Large intestine (tissue), 3 donors: ENCODE results near the gene STK32C. TPM values are rescaled to one million over a fixed set of nuclear protein-coding genes. Genes with fewer than 3 reads are reported as not detected.

ENCODE experiments used
- DNase-seq, 2 donors: peaks; one replicate each; pipeline versions ENCODE4 v3.0.0 to v3.0.0-alpha.2; 2013
- H3K27ac ChIP-seq: one replicate; pipeline ENCODE4 v1.5.1; 2013; ENCODE audit warnings: low read length
- H3K27me3 ChIP-seq: 2 replicates; pipeline ENCODE4 v1.6.1; 2013; ENCODE audit warnings: low read length; ENCODE audit not compliant: control insufficient read depth, insufficient read depth
- H3K36me3 ChIP-seq: 2 replicates; pipeline ENCODE4 v1.6.1; 2013; ENCODE audit warnings: low read length; ENCODE audit not compliant: control insufficient read depth, insufficient read depth
- H3K4me1 ChIP-seq: one replicate; pipeline ENCODE4 v1.6.1; 2013; ENCODE audit warnings: low read length; ENCODE audit not compliant: control insufficient read depth, insufficient read depth
- H3K4me3 ChIP-seq: one replicate; pipeline ENCODE4 v1.5.1; 2013; ENCODE audit warnings: low read length
- H3K9me3 ChIP-seq: one replicate; pipeline ENCODE4 v1.6.1; 2013; ENCODE audit warnings: mild to moderate bottlenecking, low read depth, low read length, moderate library complexity; ENCODE audit not compliant: control insufficient read depth
- WGBS: methylation state at CpG from one replicate; pipeline ENCODE4 v1.1.5; 2013; ENCODE audit warnings: low lambda C conversion rate; ENCODE audit not compliant: insufficient coverage; 5-methylcytosine and 5-hydroxymethylcytosine counted together
- polyA plus RNA-seq: library from polyadenylated mRNA; unstranded; fragments of 120-200 nt; gene quantifications from one replicate; pipeline ENCODE4 v1.2.1, GENCODE V29; 2013

The STK32C gene
- polyA plus RNA-seq, 1 donor, result 16.2 TPM

DNA sequence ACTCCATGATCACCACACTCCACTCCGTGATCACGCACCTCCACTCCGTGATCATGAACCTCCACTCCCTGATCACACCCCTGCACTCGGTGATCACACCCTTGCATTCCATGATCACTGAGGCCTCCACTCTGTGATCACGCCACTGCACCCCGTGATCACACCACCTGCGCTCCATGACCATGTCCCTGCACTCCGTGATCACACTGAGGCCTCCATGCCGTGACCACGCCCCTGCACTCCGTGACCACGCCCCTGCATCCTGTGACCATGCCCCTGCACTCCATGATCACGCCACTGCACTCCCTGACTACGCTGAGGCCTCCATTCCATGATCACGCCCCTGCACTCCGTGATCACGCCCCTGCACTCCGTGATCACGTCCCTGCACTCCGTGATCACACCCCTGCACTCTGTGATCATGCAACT lies 27.1 kb downstream of the STK32C start:
- Histone ChIP-seq H3K9me3 (no peaks in the 10 kb centered on the region), H3K27me3 (peaks cover 16% of the 10 kb centered on the region), H3K4me3 (no peak overlapping the region), H3K4me1 (no peaks in the 10 kb centered on the region), H3K27ac (no peak overlapping the region), H3K36me3 (no peaks in the 10 kb centered on the region)
- 80% methylated on average over 1 of the region's 20 CpGs for WGBS
- DNase-seq, result no peak

DNA sequence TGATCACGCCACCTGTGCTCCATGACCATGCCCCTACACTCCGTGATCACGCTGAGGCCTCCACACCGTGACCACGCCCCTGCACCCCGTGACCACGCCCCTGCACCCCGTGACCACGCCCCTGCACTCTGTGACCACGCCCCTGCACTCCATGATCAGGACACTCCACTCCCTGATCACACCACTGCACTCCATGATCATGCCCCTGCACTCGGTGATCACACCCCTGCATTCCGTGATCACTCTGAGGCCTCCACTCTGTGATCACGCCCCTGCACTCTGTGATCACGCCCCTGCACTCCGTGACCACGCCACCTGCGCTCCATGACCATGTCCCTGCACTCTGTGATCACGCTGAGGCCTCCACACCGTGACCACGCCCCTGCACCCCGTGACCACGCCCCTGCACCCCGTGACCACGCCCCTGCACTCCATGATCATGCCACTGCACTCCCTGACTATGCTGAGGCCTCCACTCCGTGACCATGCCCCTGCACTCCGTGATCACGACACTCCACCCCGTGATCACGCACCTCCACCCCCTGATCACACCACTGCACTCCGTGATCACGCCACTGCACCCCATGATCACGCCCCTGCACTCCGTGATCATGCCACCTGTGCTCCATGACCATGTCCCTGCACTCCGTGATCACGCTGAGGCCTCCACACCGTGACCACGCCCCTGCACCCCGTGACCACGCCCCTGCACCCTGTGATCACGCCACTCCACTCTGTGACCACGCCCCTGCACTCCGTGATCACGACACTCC lies 27.7 kb downstream of the STK32C start:
- no peak for DNase-seq
- no peaks in the 10 kb centered on the region for H3K36me3 ChIP-seq
- H3K9me3 ChIP-seq, result no peaks in the 10 kb centered on the region
- H3K27ac ChIP-seq, result no peak overlapping the region
- H3K27me3 ChIP-seq, result peaks cover 16% of the 10 kb centered on the region
- H3K4me1 ChIP-seq, result no peaks in the 10 kb centered on the region
- no peak overlapping the region for H3K4me3 ChIP-seq
- no CpG with 5 or more reads among the region's 43 CpGs for WGBS

DNA sequence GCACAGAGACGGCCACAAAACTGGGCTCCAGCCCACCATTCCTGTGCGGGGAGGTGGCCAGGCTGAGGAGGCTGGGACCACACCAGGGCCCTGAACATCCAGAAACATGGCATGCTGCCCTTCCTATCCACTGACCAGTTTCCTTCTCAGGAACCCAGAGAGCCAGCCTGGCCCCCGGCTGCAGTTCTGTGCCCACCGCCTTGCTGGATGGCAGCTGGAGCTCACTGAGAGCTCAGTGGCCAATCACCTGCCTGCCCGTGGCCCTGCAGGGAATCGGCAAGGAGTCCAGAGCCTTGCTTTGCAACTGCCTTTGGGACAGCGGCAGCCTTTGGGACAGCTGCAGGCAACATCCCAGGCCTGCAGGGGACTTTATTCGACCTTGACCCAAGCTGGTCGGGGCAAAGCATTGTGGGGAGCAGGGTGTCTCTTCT lies 30.4 kb downstream of the STK32C start:
- no CpG with 5 or more reads among the region's 9 CpGs for WGBS
- no peak for DNase-seq
- Histone ChIP-seq H3K9me3 (no peaks in the 10 kb centered on the region), H3K4me1 (no peaks in the 10 kb centered on the region), H3K36me3 (no peaks in the 10 kb centered on the region), H3K27ac (no peak overlapping the region), H3K27me3 (peaks cover 5% of the 10 kb centered on the region), H3K4me3 (no peak overlapping the region)

GRCh38 chr10:132276706-132277105 lies 31.0 kb downstream of the STK32C start:
- no CpG with 5 or more reads among the region's 7 CpGs for WGBS
- no peak for DNase-seq
- H3K36me3 ChIP-seq, result no peaks in the 10 kb centered on the region

DNA sequence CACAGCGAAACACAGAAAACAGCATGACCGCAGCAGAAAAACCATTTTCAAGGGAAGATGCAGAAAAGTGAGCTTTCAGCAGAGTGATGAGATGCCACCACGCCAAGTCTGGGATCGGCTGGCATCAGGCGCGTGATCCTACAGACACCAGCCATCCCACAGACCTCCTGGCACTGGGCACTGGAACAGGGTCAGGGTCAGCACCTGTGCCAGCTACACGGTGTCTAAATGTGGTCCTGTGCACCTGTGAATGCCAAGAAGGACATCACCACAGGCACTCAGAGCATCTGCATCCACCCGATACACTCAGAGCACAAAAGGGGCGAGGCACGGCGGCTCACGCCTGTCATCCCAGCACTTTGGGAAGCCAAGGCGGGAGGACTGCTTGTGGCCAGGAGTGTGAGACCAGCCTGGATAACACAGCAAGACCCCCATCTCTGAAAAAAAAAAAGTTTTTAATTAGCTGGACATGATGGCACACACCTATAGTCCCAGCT lies 31.5 kb downstream of the STK32C start:
- Histone ChIP-seq H3K4me3 (no peak overlapping the region), H3K4me1 (no peaks in the 10 kb centered on the region), H3K27me3 (no peaks in the 10 kb centered on the region), H3K9me3 (no peaks in the 10 kb centered on the region), H3K36me3 (no peaks in the 10 kb centered on the region), H3K27ac (no peak overlapping the region)
- WGBS, result no CpG with 5 or more reads among the region's 13 CpGs
- DNase-seq, result no peak

More at GRCh38 chr10:132276706-132277105, 31.0 kb downstream of the STK32C start:
- Histone ChIP-seq H3K27ac (no peak overlapping the region), H3K9me3 (no peaks in the 10 kb centered on the region), H3K4me1 (no peaks in the 10 kb centered on the region), H3K27me3 (peaks cover 2% of the 10 kb centered on the region), H3K4me3 (no peak overlapping the region)

DNA sequence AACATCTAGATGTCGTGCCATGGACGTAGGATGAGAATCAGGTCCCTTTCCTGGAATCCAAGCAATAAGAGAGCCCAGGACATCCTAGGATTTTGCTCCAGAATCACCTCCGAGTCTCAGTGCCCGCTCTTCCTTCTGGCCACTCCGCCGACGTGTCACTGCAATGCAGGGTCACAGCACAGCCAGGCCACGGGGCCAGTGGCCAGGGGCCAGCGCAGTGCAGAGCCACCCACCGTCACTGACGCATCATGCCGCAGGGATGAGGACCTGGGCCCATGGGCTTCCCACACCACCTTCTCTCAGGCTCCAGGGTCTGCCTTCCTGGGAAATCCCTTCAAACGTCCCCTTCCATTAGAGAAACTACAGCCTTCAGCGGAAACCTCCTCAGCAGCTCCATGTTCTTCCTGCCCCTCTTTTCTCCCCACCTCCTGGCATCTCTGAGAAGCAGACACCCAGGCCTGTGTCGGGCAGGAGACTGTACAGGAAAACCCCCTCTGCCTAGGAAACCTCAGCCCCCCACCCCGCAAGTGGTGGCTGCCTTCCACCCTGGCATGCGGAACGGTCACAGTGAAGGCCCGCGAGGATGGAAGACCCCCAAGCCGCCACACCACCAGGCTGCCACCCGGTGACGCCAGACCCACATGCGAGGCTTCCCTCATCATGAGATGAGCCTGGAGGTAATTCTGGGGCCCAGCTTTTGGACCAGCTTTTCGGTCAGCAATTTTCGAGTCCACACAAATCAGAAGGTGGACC lies 32.1 kb downstream of the STK32C start:
- H3K4me1 ChIP-seq, result no peaks in the 10 kb centered on the region
- no peak overlapping the region for H3K4me3 ChIP-seq
- WGBS, result no CpG with 5 or more reads among the region's 26 CpGs
- DNase-seq, result no peak
- no peaks in the 10 kb centered on the region for H3K9me3 ChIP-seq
- no peaks in the 10 kb centered on the region for H3K36me3 ChIP-seq
- H3K27me3 ChIP-seq, result no peaks in the 10 kb centered on the region
- H3K27ac ChIP-seq, result no peak overlapping the region

- DNase-seq, result no peak
- Histone ChIP-seq H3K36me3 (no peaks in the 10 kb centered on the region), H3K9me3 (no peaks in the 10 kb centered on the region), H3K4me1 (no peaks in the 10 kb centered on the region), H3K27ac (no peak overlapping the region), H3K4me3 (no peak overlapping the region), H3K27me3 (no peaks in the 10 kb centered on the region)
- no CpG with 5 or more reads among the region's 9 CpGs for WGBS
Measured at GRCh38 chr10:132274986-132275385, 32.8 kb downstream of the STK32C start.

- no CpG with 5 or more reads among the region's 19 CpGs for WGBS
- no peak overlapping the region for H3K27ac ChIP-seq
- H3K4me1 ChIP-seq, result no peaks in the 10 kb centered on the region
- no peak overlapping the region for H3K4me3 ChIP-seq
- H3K9me3 ChIP-seq, result no peaks in the 10 kb centered on the region
- no peak for DNase-seq
- H3K36me3 ChIP-seq, result no peaks in the 10 kb centered on the region
- no peaks in the 10 kb centered on the region for H3K27me3 ChIP-seq
Measured at GRCh38 chr10:132274581-132274980, 33.2 kb downstream of the STK32C start.

- H3K27ac ChIP-seq, result no peak overlapping the region
- no peak overlapping the region for H3K4me3 ChIP-seq
- no CpG with 5 or more reads among the region's 11 CpGs for WGBS
- no peaks in the 10 kb centered on the region for H3K9me3 ChIP-seq
- H3K27me3 ChIP-seq, result no peaks in the 10 kb centered on the region
- DNase-seq, result no peak
- H3K4me1 ChIP-seq, result no peaks in the 10 kb centered on the region
- H3K36me3 ChIP-seq, result no peaks in the 10 kb centered on the region
Measured at GRCh38 chr10:132273966-132274365, 33.8 kb downstream of the STK32C start.

GRCh38 chr10:132273304-132273944 lies 34.3 kb downstream of the STK32C start:
- 92% methylated on average over 5 of the region's 8 CpGs for whole genome bisulfite sequencing
- Histone ChIP-seq H3K27me3 (no peaks in the 10 kb centered on the region), H3K27ac (no peak overlapping the region), H3K9me3 (no peaks in the 10 kb centered on the region), H3K36me3 (no peaks in the 10 kb centered on the region), H3K4me3 (no peak overlapping the region), H3K4me1 (no peaks in the 10 kb centered on the region)
- no peak for DNase-seq
